SJCRH30 (cell line): ENCODE results near the gene HJURP. TPM values are rescaled to one million over a fixed set of nuclear protein-coding genes. Genes with fewer than 3 reads are reported as not detected.

Source experiments
- DNase-seq, 2 experiments: peaks; one replicate each; pipeline ENCODE4 v3.0.0-alpha.2; 2015 to 2020
- H3K27ac ChIP-seq: fragments of 250-450 bp; sonication (Bioruptor Pico); 2 replicates; pipeline ENCODE4 v1.5.1; 2020; ENCODE audit warnings: mild to moderate bottlenecking, moderate library complexity
- H3K27me3 ChIP-seq: fragments of 250-450 bp; sonication (Bioruptor Pico); 2 replicates; pipeline ENCODE4 v1.5.1; 2020; ENCODE audit warnings: mild to moderate bottlenecking, moderate library complexity
- H3K36me3 ChIP-seq: fragments of 250-450 bp; sonication (Bioruptor Pico); 2 replicates; pipeline ENCODE4 v1.5.1; 2020; ENCODE audit warnings: mild to moderate bottlenecking, moderate library complexity
- H3K4me1 ChIP-seq: fragments of 250-450 bp; sonication (Bioruptor Pico); 2 replicates; pipeline ENCODE4 v1.5.1; 2020; ENCODE audit warnings: mild to moderate bottlenecking, moderate library complexity
- H3K4me3 ChIP-seq: fragments of 250-450 bp; sonication (Bioruptor Pico); 2 replicates; pipeline ENCODE4 v1.5.1; 2020; ENCODE audit warnings: mild to moderate bottlenecking, moderate library complexity
- H3K9me3 ChIP-seq: fragments of 250-450 bp; sonication (Bioruptor Pico); replicated peaks from 2 replicates; pipeline ENCODE4 v1.5.1; 2020; ENCODE audit warnings: mild to moderate bottlenecking, moderate library complexity
- total RNA-seq: library from RNA; depleted of rRNA; stranded (reverse); fragments of >200 nt; shearing (Covaris generic); gene quantifications from 2 replicates; pipeline ENCODE4 v1.2.3, GENCODE V29; 2014

The HJURP gene
- total RNA-seq, 1 experiment from 2014 or later = 90.8 TPM

DNA sequence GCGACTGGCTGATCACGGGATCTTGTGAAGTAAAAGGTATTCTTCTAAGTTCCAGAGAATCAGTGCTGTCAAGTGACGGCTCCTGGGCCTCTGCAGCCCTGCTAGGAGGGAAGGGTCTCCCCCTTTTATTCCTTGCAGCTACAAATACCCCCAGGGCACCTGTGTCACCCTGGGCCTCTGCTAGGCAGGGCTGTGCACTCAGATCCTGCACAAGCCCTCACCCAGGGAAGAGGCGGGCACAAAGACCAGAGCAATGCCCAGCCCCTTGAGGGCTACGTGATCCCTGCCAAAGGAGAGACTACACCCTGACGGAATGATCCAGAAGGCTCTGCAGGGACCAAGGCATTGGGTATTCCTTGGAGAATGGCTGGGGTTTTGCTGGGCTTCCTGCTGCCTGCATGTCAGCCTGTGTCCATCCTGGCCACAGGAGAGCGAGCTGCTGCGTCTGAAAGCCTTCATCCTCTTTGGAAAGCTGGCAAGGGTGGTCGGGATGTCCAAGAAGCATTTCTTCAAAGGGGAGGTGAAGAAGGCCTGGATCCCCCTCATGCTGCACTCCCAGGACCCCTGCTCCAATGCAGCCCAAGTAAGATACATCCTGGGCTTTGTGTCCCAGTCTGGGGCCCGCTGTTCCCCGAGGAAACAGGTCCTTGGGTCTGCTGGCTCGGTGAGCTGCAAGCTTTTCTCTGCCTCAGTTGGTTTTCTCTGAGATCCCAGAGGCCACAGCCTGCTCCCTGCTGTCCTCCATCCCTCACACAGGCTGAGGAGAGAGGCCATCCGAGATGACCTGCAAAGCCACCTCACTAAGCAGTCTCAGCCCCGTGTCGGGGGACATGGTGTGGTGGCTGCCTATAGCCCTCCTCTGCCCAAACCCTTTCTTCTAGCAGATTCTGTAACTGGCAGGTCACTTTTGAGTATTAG is 24.9 kb downstream of the HJURP start:
- no peak overlapping the region for H3K4me3 ChIP-seq
- DNase-seq = no peak

GRCh38 chr2:233828546-233829192 is 25.7 kb downstream of the HJURP start:
- H3K27me3 ChIP-seq = no peaks in the 10 kb centered on the region
- H3K4me3 ChIP-seq = no peak overlapping the region
- no peak for DNase-seq
- H3K36me3 ChIP-seq = no peaks in the 10 kb centered on the region; the same call in 1 of the 2 replicates
- H3K4me1 ChIP-seq = no peaks in the 10 kb centered on the region
- H3K27ac ChIP-seq = no peak overlapping the region
- H3K9me3 ChIP-seq = no peaks in the 10 kb centered on the region

More for the DNA sequence above, 24.9 kb downstream of the HJURP start:
- Histone ChIP-seq H3K4me1 (no peaks in the 10 kb centered on the region), H3K36me3 (peaks cover 4% of the 10 kb centered on the region), H3K27me3 (no peaks in the 10 kb centered on the region), H3K9me3 (no peaks in the 10 kb centered on the region), H3K27ac (no peak overlapping the region)

DNA sequence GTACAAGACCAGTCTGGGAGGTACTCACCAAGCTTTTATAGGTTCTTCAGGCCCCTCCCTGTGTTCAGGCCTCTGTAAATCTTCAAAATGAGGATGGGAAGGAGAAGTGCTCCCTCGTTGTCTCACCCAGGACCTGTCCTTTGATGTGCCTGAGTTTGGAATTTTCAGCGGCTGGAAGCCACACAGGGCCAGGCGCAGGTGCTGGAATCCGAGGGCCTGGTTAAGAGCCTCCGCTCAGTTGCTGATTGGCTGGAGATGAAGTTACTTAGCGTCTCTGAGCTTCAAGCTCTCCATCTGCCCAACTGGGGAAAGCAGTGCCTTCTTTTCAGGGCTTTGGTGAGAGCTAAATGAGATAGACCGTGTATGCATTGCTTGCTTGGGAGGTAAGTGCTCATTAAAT is 30.0 kb downstream of the HJURP start:
- H3K36me3 ChIP-seq = no peaks in the 10 kb centered on the region
- no peak overlapping the region for H3K4me3 ChIP-seq
- DNase-seq = no peak
- no peaks in the 10 kb centered on the region for H3K4me1 ChIP-seq
- H3K27me3 ChIP-seq = no peaks in the 10 kb centered on the region; the same call in 1 of the 2 replicates
- H3K27ac ChIP-seq = no peak overlapping the region
- H3K9me3 ChIP-seq = no peaks in the 10 kb centered on the region

- H3K36me3 ChIP-seq = no peaks in the 10 kb centered on the region
- H3K27me3 ChIP-seq = no peaks in the 10 kb centered on the region; the same call in 1 of the 2 replicates
- no peak overlapping the region for H3K27ac ChIP-seq
- H3K9me3 ChIP-seq = no peaks in the 10 kb centered on the region
- H3K4me3 ChIP-seq = no peak overlapping the region
- no peaks in the 10 kb centered on the region for H3K4me1 ChIP-seq
- DNase-seq = no peak
Observed at GRCh38 chr2:233823731-233824121, 30.6 kb downstream of the HJURP start.

GRCh38 chr2:233822781-233823730 is 31.3 kb downstream of the HJURP start:
- no peak for DNase-seq
- Histone ChIP-seq H3K36me3 (no peaks in the 10 kb centered on the region), H3K4me3 (no peak overlapping the region), H3K27ac (no peak overlapping the region), H3K9me3 (no peaks in the 10 kb centered on the region), H3K27me3 (no peaks in the 10 kb centered on the region; the same call in 1 of the 2 replicates), H3K4me1 (no peaks in the 10 kb centered on the region)

DNA sequence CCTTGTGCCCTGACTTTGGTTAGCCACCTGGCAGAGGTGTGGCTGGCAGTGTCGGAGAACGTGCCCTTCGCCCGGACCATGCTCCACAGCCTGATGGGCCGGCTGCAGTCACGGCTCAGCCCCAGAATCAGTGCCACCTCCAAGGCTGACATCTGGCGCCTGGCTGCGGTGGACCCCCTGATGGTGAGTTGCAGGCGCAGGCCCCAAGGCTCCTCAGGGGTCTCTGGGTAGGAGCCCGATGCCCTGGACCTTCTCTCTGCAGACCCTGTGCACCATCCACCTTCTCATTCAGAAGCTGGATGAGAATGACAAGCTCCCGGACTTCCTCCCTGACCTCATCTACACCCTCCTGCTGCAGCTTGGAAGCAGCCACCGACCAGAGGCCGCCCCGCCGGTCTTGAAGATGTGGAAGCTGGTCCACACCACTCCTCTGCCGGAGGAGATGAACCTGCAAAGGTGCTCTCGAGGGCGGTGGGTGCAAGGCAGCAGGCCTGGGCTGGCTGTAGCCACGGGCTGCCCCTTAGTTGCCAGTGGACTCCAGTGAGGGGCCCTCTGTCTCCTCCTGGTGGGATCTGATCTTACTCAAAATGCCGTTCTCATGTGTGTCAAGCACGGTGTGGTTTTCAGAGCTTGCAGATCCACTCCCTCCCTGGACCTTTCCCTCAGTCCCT is 32.1 kb downstream of the HJURP start:
- Histone ChIP-seq H3K36me3 (no peaks in the 10 kb centered on the region), H3K4me1 (no peaks in the 10 kb centered on the region)
- no peak for DNase-seq

GRCh38 chr2:233821709-233822100 is 32.6 kb downstream of the HJURP start:
- no peak for DNase-seq
- no peaks in the 10 kb centered on the region; the same call in 1 of the 2 replicates for H3K4me1 ChIP-seq
- no peak overlapping the region for H3K4me3 ChIP-seq
- H3K27ac ChIP-seq = no peak overlapping the region
- H3K27me3 ChIP-seq = no peaks in the 10 kb centered on the region; the same call in 1 of the 2 replicates
- H3K36me3 ChIP-seq = no peaks in the 10 kb centered on the region
- no peaks in the 10 kb centered on the region for H3K9me3 ChIP-seq

More for the DNA sequence above, 32.1 kb downstream of the HJURP start:
- H3K9me3 ChIP-seq = no peaks in the 10 kb centered on the region
- no peak overlapping the region for H3K27ac ChIP-seq
- H3K4me3 ChIP-seq = no peak overlapping the region
- H3K27me3 ChIP-seq = no peaks in the 10 kb centered on the region; the same call in 1 of the 2 replicates

- H3K4me1 ChIP-seq = peaks cover 3% of the 10 kb centered on the region; the same call in 1 of the 2 replicates
- H3K36me3 ChIP-seq = no peaks in the 10 kb centered on the region
- H3K4me3 ChIP-seq = no peak overlapping the region
- DNase-seq = no peak
- no peaks in the 10 kb centered on the region; the same call in 1 of the 2 replicates for H3K27me3 ChIP-seq
- H3K27ac ChIP-seq = no peak overlapping the region
- H3K9me3 ChIP-seq = no peaks in the 10 kb centered on the region
Observed at GRCh38 chr2:233821196-233821595, 33.1 kb downstream of the HJURP start.

GRCh38 chr2:233820774-233821105 is 33.6 kb downstream of the HJURP start:
- Histone ChIP-seq H3K4me1 (peaks cover 3% of the 10 kb centered on the region; the same call in 1 of the 2 replicates), H3K4me3 (no peak overlapping the region), H3K27ac (no peak overlapping the region), H3K27me3 (no peaks in the 10 kb centered on the region; the same call in none of the 2 replicates), H3K36me3 (no peaks in the 10 kb centered on the region), H3K9me3 (no peaks in the 10 kb centered on the region)
- DNase-seq = no peak

DNA sequence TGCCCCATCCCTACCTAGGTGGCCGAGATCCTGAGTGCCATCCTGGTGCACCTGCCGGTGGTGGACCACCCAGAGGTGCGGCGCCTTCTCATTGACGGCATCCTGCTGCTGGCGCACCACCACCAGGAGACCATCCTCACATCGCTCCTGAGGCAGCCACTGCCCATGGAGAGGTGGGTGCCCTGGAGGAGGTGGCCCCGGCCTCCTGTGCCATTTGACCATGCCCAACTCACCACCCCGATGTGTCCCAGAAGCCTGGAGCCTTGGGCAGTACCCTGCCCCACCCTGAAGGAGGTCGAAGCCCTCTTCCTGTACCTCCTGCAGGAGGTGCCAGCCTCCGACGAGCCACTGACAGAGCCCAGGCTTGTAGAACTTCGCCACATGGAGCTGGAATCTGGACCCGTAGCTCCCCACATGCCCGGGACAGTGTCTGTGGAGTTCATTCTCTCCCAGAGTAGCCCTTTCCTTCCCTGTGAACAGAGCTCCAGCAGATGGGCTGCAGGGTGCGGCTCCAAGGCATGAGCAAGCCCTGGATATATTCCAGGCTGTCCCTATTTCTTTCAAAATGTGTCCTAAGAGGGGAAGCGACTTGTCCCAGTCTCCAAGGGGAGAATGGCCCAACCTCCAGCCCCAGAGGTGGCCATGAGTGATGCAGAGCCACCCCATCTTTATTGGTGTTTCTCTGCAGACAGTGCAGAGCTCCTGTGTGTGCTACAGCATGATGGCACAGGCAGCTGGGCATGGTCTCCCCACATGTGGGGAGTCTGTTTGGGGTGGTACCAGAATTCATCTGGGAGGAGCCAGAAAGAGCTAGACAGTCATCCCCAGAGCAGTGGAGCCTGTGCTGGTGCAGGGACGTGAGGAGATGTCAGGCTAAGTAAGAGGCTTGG is 34.2 kb downstream of the HJURP start:
- Histone ChIP-seq H3K9me3 (no peaks in the 10 kb centered on the region), H3K27me3 (no peaks in the 10 kb centered on the region; the same call in none of the 2 replicates), H3K36me3 (no peaks in the 10 kb centered on the region), H3K4me1 (peaks cover 3% of the 10 kb centered on the region; the same call in 1 of the 2 replicates), H3K4me3 (no peak overlapping the region), H3K27ac (no peak overlapping the region)
- DNase-seq = no peak

- no peak for DNase-seq
Observed at GRCh38 chr2:233818639-233819621, 35.4 kb downstream of the HJURP start.

GRCh38 chr2:233817995-233818638 is 36.2 kb downstream of the HJURP start:
- no peak for DNase-seq
- Histone ChIP-seq H3K9me3 (no peaks in the 10 kb centered on the region), H3K27ac (no peak overlapping the region), H3K27me3 (no peaks in the 10 kb centered on the region; the same call in none of the 2 replicates), H3K36me3 (no peaks in the 10 kb centered on the region), H3K4me1 (peaks cover 3% of the 10 kb centered on the region; the same call in 1 of the 2 replicates), H3K4me3 (no peak overlapping the region)

More at GRCh38 chr2:233818639-233819621, 35.4 kb downstream of the HJURP start:
- H3K36me3 ChIP-seq = no peaks in the 10 kb centered on the region
- no peaks in the 10 kb centered on the region for H3K9me3 ChIP-seq
- H3K4me1 ChIP-seq = peaks cover 3% of the 10 kb centered on the region; the same call in 1 of the 2 replicates
- no peaks in the 10 kb centered on the region; the same call in none of the 2 replicates for H3K27me3 ChIP-seq
- H3K4me3 ChIP-seq = no peak overlapping the region
- H3K27ac ChIP-seq = no peak overlapping the region
